Pulmonary artery endothelial cell (primary cell): Measurements from ENCODE around the gene OR4X1. TPM values are rescaled to one million over a fixed set of nuclear protein-coding genes. Genes with fewer than 3 reads are reported as not detected.
"Not testable (repeated sequence)": the region's sequence is repeated elsewhere in the genome, so short reads cannot be mapped to it uniquely, and the experiment has no call there.

Source experiments
- DNase-seq: peaks from one replicate; pipeline ENCODE4 v3.0.0-alpha.2; 2011; ENCODE audit warnings: low read depth, low spot score
- total RNA-seq: library from RNA; depleted of rRNA; stranded (reverse); fragments of >200 nt; gene quantifications from 2 replicates; pipeline ENCODE4 v1.2.3, GENCODE V29; 2014

Gene OR4X1, protein sequence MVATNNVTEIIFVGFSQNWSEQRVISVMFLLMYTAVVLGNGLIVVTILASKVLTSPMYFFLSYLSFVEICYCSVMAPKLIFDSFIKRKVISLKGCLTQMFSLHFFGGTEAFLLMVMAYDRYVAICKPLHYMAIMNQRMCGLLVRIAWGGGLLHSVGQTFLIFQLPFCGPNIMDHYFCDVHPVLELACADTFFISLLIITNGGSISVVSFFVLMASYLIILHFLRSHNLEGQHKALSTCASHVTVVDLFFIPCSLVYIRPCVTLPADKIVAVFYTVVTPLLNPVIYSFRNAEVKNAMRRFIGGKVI
- not detected in 2 replicates for total RNA-seq

DNA sequence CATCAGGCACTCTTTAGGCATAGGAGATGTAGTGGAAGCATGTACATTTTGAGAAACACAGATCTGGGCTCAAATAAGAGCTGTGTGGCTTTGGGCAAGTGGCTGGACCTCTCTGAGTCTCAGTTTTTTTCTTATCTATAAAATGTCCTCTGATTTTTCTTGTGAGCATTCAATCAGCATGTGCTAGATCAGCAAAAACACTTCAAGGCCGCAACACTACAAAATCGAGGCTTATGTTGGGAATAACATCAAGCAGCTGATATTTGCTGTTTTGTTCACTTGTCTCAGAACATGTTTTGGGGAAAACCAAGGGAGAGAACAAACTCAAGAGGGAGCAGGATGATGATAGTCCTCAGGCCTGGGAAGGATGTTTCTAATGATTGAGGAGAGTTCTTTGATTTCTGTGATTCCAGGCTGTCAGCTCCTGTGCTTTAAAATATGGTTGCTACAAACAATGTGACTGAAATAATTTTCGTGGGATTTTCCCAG, at the start of gene OR4X1:
Gene OR4X1, plus strand, starts transcription at position 439 of the 489 bp plus-strand sequence. Its CDS starts 0 bp downstream, at position 439.
- DNase-seq = no peak

DNA sequence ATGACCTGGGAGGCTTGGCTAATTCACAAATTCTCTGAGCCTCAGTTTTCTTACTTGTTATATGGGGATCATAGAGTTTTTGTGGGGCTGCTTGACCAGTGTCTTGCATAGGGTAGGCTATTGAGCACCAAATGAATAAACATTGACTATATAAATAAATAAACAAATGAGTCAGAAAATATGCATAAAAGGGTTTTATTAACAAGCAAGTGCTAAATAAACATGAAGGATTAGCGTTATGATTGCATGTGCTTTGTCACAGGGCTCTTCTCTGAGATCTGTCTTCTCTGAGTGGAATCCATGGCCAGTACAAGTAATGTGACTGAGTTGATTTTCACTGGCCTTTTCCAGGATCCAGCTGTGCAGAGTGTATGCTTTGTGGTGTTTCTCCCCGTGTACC, 47.2 kb upstream of the OR4X1 start, which contains the start of gene OR4B1:
Gene OR4B1, plus strand, starts transcription at position 301 of the 400 bp plus-strand sequence. Its CDS starts 0 bp downstream, at position 301.
- no peak for DNase-seq

DNA sequence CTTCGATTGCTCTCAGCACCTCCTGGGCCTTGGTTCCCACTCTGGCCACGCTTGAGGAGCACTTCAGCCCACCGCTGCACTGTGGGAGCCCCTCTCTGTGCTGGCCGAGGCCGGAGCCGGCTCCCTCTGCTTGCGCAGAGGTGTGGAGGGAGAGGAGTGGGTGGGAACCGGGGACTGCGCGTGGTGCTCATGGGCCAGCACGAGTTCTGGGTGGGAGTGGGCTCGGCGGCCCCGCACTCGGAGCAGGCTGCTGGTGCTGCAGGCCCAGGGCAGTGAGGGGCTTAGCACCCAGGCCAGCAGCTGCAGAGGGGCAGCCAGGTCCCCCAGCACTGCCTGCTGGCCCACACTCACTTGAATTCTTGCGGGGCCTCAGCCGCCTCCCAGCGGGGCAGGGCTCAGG, 34.9 kb upstream of the OR4X1 start:
- DNase-seq = no peak

DNA sequence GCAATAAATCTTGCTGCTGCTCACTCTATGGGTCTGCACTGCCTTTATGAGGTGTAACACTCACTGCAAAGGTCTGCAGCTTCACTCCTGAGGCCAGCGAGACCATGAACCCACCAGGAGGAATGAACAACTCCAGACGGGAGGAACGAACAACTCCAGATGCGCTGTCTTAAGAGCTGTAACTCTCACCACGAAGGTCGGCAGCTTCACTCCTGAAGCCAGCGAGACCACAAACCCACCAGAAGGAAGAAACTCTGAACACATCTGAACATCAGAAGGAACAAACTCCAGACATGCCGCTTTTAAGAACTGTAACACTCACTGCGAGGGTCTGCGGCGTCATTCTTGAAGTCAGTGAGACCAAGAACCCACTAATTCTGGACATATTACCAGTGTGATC, 33.6 kb upstream of the OR4X1 start:
- not testable (repeated sequence) for DNase-seq

DNA sequence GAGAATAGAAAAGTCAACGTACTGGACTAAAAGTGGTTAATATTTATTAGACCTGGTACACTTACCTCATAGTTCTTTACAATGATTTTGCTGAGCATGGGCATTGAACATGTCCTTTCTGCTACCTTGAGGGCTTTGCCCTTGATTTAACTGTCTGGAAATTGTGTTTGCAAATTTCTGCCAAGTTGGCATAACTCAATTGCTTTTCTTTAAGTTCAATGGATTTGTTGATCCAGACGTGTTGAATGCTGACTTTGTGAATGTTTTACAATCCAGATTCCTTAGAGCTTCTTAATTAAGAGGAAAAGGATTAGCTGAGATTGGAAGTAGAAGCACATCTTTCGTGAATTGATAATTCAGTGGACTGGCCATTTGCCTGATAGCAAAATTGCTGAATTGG, 25.9 kb upstream of the OR4X1 start:
- DNase-seq = no peak

DNA sequence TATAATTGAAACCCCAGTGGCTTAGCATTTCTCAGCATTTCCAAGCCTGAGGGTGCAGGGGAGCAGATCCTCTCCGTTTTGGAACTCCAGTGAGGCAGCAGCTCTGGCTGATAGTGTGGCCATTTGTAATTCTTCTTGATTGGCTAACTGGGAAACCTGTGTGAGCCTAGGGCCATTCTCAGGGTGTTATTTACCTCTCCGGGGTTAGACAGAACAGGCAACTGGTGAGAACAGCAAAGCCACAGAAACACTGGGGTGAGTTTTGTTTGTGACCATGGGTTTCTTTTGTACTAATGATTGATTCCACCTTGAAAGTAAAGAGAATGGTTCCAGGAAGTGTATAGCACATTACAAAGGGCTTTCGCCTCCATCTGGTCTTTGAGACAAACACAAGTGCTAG, 21.2 kb upstream of the OR4X1 start:
- no peak for DNase-seq

DNA sequence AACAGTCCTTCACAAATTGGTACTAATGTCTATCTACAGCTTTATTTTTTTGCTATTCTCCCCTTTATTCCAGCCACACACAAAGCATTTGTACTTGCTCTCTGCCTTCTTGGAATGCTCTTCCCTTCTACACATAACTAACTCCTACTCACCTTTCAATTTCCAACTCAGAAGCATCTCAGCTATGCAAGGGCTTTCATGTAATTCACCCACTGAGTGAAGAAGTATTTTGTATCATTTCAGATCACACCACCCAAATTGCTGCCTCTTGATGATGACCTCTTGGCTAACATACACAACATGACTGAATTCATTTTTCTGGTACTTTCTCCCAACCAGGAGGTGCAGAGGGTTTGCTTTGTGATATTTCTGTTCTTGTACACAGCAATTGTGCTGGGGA, 18.9 kb upstream of the OR4X1 start, which contains the start of gene OR4X2:
Gene OR4X2, plus strand, starts transcription at position 301 of the 400 bp plus-strand sequence. Its CDS starts 0 bp downstream, at position 301.
- DNase-seq = no peak

DNA sequence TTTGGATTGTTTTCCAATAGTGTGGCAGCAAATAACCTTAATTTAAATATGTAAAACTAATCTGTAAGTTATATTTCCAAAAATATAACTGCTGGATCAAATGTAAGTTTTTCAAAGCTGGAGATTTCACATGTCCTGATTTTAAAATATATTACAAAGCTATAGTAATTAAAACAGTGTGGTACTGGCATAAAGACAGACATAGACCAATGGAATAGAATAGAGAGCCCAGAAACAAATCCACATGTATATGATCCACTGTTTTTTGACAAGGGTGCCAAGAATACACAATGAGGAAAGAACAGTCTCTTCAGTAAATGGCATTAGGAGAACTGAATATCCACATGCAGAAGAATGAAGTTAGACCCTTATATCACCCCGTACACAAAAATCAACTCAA, 14.8 kb upstream of the OR4X1 start:
- DNase-seq = no peak

DNA sequence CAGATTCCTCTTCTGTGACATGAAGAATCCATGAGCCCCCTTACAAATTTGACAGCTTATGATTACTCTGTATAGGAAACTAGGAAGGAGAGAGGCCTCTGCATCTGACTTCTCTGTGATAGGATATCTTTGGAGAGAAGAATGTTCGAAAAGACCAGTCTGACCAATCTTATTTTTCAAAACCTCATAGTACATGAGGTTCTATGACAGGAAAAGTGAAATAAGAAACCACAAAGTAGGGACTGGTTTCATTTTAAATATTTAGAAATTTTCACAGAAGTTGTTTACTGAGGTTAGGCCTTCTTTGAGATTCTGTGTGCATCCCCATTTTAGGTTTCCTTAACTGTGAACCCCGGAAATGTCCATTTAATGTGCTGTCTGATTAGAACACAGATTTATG, 2.1 kb upstream of the OR4X1 start:
- no peak for DNase-seq

DNA sequence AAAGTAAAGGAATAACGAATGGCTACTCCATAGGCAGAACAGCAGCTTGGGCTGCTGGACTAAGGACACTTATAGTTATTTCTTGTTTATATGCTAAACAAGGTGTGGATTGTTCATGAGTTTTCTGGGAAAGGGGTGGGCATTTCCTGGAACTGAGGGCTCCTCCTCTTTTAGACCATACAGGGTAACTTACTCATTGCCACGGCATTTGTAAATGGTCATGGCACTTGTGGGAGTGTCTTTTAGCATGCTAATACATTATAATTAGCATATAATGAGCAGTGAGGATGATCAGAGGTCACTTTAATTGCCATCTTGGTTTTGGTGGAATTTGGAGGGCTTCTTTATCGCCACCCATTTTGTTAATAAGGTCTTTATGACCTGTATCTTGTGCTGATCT, 7.0 kb downstream of the OR4X1 start:
- DNase-seq = no peak

DNA sequence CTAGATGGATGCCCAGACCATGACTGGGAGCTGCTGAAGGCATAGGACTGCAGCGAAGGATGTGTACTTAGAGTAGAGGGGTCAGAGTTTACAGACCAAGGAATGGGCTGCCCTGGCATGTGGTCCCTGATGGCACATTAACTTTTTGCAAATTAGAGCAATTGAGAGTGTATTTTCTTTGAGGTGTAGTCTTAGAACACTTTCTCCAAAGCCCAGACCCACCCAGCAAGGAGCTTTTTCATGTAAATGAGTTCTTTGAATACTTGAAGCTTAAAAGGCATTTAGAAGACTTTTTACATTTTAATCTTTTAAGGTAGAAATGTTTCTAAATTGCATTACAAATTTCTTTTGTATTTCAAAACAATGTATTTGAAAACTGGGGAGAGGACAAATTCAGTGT, 8.9 kb downstream of the OR4X1 start:
- DNase-seq = no peak

DNA sequence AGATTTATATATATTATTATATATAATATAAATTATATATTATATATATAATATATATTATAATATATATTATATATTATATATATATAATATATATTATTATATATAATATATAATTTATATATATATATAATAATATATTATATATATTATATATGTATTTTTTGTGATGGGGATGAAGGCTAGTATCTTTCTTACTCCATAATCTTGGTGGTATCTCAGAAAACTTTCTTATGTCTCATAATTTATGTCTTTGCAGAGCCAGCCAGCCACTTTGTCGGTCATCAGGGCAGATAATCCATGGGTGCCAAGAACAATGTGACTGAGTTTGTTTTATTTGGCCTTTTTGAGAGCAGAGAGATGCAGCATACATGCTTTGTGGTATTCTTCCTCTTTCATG, 42.3 kb downstream of the OR4X1 start, which contains the start of gene OR4S1:
Gene OR4S1, plus strand, starts transcription at position 301 of the 400 bp plus-strand sequence. Its CDS starts 0 bp downstream, at position 301.
- DNase-seq = no peak

DNA sequence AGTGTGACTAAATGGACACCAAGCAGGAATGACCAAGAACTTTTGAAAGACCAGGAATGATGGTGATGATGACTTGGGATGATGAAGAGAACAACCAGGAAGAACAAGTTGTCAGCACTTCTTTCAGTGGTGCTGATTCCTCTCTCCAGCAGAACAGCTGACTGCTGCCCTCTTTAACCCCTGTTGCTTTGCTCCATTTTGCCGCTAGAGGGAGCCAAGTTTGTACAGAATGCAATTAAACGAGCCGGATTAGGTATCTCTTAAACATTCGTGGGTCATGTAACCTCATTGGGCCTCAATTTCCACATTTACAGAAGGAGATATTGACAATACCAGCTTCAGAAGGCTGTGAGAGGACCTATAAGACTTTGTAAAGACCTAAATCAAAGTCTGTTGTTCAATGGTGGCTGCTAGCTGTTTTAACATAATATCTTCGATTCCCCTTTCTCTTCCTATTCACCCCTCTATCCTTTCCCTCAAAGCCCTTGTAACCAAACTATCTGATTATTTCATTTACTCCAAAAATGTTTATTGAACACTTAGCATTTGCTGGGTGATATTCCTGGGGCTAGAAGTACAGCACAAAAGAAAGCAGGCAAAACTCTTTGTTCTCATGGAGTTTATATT, 44.2 kb downstream of the OR4X1 start:
- DNase-seq = peak; percentile 2

DNA sequence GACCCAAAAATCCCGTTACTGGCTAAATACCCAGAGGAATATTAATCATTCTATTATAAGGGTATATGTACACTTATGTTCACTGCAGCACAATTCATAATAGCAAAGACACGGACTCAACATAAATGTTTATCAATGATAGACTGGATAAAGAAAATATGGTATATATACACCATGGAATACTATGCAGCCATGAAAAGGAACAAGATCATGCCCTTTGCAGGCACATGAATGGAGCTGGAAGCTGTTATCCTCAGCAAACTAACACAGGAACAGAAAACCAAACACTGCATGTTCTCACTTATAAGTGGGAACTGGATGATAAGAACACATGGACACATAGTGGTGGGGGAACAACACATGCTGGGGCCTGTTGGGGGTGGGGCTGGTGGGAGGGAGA, 49.9 kb downstream of the OR4X1 start:
- DNase-seq = not testable (repeated sequence)

Other genes with a start within 250 kb of the OR4X1 start
- gene OR4B1, start 47.1 kb upstream of the OR4X1 start, total RNA-seq = not detected in 2 replicates
- gene OR4X2, start 18.8 kb upstream of the OR4X1 start, total RNA-seq = not detected in 2 replicates
- not detected in 2 replicates for gene OR4S1, start 42.4 kb downstream of the OR4X1 start, total RNA-seq
- gene OR4C3, start 61.1 kb downstream of the OR4X1 start, total RNA-seq = not detected in 2 replicates
- gene OR4C5, start 102.6 kb downstream of the OR4X1 start, total RNA-seq = not detected in 2 replicates
- not detected in 2 replicates for gene OR4A47, start 224.9 kb downstream of the OR4X1 start, total RNA-seq